HG02763 (cell line): ENCODE measurements around the gene ADM2.
"Not testable (repeated sequence)": the region's sequence is repeated elsewhere in the genome, so short reads cannot be mapped to it uniquely, and the experiment has no call there.

Source experiments
- ATAC-seq: cut with Tn5 transposase; IDR thresholded peaks from one replicate; pipeline ENCODE4 v1.9.1; 2021; ENCODE audit warnings: mild to moderate bottlenecking, moderate library complexity; ENCODE audit not compliant: unreplicated experiment

ADM2 gene

DNA sequence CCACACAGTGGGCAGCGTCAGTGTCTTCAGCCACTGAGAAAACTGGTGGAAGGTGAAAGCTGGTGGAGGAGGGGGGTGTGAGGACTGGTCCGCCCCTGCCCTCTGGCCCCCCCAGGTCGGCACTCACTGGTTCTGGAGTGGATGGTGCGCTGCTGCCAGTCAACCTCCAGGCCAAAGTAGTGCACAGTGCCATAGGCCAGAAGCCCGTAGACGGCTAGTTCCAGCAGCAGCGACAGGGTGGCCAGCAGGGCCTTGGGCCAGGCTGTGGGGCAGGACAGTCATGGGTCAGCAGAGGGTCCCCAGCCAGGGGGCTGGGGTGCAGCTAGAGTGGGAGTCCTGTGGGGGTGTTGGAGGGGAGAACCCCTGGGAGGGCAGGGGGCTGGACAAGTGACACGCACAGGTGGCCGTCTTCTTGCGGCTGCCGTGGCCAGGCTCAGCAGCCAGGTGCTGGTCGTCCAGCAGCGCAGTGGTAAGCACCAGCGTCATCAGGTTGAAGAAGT is 24.0 kb downstream of the ADM2 start:
- no peak for ATAC-seq

DNA sequence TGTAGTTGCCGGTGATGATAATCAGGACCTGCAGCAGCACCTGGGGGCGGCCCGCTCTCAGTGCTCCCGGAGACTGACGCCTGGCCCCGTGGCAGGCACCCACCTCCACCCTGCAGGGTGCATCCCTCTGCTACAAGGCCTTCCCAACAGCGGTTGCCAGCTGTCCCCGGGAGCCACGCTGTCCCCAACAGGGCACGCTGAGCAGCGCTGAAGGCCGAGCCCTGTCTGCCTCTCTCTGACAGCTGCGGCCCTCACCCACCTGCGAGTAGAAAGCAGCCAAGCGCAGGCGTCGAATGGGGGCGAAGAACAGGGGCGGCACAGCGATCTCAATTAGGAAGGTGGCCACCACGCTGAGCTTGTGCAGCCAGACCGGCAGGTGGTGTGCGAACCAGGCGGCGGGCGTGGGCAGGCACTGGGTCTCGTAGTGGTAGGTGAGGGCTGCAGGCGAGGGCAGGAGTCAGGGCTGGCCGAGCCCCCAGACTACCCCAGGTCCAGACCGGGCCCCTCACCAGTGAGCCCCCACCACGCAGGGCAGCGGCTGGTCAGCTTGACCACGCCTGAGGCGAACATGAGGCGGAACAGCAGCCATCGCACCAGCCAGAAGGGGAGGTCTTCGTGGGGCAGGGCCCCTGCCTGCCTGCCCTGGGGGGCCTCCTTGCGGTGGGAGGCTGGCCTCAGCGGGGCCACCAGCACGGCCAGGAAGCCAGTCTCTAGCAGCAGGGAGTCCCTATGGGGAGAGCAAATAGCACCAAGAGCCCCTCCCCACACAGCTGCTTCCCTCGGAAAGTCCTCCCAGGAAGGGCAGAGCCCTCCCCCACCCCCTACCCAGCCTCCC is 24.6 kb downstream of the ADM2 start:
- ATAC-seq = no peak

DNA sequence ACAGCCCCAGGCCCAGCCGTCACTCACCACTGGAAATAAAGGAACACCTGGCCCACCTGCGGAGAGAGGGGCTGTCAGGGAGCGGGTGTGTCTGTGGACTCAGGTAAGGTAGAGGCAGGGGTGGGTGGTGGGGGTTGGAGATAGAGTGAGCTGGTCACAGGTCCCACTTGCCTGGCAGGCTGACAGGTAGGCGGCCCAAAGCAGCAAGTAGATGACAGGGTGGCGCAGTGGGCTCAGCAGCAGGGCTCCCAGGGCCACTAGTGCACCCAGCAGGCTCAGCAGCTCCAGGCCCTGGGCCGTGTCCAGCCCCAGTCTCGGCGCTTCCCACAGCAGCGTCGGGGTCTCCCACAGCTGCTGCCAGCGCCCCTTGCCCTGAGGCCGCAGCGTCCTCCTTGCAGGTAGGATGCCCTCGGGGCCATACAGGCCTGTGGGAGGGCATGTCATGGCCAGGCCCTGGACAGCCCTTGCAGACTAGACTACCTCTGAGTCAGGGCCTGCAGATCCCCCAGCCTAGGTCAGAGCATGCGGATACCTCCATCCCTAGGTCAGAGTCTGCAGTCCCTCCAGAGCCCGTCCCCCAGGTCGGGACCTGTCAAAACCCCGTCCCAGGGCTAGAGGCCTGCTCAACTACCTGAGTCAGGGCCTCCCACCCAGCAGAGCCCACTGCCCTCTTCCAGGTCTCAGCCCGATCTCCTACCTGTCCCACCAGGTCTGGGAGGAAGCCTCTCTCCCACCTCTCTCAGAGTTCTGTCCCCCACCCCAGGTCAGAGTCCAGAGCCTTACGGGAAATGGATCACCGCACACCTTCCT is 25.5 kb downstream of the ADM2 start:
- ATAC-seq = peak; percentile 5

DNA sequence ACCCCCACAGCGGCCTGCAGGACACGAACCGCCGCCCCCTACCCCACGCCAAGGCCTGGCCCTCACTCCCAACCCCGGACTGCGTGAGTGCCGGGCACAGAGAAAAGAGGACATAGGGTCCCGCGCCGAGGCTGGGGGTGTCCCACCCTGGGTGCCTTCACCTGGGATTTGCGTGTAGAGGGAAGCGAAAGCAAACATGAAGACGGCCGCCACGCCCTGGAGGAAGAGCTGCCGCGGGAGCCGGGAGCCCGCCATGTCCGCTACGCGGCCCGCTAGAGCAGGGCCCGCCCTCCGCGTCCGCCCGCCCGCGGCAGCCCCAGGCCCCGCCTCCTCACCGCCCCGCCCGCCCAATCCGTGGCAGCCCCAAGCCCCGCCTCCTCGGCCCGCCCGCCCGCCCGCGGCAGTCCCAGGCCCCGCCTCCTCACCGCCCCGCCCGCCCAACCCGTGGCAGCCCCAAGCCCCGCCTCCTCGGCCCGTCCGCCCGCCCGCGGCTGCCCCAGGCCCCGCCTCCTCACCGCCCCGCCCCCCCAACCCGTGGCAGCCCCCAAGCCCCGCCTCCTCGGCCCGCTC is 26.2 kb downstream of the ADM2 start, which contains the start of gene LMF2:
Gene LMF2 (minus strand): TSS at position 282 of the 570 bp plus-strand sequence. CDS start 27 bp downstream, at position 255.
- ATAC-seq = peak; percentile 50

DNA sequence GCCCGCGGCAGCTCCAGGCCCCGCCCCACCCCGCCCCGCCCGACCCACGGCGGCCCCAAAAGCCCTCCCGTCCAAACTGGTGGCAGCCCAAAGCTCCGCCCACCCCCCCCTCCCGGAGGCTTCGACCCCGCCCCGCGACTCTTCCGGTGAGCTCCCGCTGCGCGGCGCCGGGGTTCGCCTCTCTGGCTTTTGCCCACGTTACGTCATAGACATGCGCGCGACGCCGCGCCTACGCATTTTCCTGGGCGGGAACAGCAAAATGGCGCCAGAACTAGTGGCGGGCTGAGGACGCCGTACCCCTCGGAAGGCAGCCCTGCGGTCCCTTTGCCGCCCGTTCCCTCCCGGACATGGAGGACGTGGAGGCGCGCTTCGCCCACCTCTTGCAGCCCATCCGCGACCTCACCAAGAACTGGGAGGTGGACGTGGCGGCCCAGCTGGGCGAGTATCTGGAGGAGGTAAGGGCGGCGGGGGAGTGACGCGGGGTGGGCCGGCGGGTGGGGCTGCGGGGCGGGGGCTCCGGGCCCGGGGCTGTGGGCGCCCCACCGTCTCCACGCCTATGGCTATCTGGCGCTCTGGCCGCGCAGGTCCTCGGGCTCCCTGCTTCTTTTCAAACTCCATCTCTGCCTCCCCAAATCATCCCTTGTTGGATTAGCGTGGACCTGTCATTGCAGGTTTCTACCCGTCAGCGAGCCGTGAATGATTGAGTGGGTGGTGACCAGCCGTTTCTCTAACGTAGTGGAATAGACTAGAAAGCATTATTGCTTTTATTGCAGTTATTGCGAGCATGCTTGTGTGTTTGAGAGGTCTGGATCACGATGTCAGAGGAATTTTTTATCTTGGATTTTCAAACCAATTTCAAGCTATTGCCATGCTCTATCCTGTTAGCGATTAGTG is 26.9 kb downstream of the ADM2 start, which contains the start of gene NCAPH2:
Gene NCAPH2 (plus strand): TSS at position 234 of the 894 bp plus-strand sequence. CDS start 114 bp downstream, at position 348.
- peak; percentile 73 for ATAC-seq

DNA sequence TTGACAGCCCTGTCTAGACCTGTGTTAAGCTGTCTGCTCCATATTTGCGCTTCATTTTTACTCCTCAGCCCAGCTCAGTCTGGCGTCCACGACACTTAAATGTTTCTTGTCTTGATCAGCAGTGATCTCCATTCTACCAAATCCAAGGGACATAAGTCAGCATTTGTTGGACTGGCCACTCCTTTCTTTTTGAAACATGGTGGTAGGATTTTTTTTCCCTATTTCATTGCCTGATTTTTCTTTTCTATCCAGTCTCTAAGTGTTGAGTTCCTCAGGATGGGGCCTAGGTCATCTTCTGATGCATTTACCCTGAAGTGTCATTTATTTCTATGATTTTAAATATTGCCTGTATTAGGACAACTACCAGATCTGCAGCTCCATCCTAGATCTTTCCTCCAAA is 27.6 kb downstream of the ADM2 start:
- no peak for ATAC-seq

DNA sequence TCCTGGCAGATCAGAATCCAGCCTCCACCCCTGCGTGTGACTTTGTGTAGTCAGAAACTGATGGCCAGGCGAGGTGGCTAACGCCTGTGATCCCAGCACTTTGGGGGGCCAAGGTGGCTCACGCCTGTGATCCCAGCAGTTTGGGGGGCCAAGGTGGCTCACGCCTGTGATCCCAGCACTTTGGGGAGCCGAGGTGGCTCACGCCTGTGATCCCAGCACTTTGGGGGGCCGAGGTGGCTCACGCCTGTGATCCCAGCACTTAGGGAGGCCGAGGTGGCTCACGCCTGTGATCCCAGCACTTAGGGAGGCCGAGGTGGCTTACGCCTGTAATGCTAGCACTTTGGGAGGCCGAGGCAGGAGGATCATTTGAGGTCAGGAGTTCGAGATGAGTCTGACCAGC is 31.8 kb downstream of the ADM2 start:
- no peak for ATAC-seq

DNA sequence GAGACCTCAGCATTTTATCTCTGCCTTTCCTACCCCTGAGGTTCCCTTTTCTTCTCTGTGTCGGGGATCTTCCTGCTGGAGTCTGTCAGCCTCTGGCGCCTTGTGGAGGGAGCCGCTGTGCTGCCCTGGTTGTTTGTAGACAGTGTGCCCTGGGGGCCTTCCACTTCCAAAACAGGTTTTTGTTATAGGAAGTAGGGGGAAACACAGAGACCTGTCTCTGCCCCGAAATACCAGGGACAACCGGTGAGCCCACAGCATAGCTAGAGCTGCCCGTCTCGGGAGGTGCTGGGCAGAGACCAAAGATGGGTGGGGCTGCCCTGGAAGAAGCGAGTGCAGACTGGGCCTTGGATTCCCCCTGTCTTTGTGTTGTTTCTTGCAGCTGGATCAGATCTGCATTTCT is 34.7 kb downstream of the ADM2 start:
- no peak for ATAC-seq

DNA sequence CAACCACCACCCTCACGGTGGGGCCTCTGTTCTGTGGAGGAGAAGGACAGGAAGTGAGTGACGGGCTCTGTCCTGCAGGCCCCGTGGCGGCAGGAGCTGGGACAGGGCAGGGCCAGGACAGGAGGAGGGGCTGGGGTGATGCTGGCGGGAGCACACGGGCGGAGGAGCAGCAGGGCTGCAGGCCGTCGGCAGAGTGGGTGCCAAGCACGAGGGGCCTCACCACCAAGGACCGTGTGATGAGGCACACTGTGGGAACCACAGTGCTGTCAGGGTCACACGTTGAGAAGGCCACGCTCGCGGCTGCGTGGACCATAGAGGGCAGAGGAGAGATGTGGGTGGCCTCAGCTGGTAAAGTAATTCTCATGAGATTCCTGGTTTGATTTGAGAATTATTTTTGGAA is 35.5 kb downstream of the ADM2 start:
- no peak for ATAC-seq

DNA sequence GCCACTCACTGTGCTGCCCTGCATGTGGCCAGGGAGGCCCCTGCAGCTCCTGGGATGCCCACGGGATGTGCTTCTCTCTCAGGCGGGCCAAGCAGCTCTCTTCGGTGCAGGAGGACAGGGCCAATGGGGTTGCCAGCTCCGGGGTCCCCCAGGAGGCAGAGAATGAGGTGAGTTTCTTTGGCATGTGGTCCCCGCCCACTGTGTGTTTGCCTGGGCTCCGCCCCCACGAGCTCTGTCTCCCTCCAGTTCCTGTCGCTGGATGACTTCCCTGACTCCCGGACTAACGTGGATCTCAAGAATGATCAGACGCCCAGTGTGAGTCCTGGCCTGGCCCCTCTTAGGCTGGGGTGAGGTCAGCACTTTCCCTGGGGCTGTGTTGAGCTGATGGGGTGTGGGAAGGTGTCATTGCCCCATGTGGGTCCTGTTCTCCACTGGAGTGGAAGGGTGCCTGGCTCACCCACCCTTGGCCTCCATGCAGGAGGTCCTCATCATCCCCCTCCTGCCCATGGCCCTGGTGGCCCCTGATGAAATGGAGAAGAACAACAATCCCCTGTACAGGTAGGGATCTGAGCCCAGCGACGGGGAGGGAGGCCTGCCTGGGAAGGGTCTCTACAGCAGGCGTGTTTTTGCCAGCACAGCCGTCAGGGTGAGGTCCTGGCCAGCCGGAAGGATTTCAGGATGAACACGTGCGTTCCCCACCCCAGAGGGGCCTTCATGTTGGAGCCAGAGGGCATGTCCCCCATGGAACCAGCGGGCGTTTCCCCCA is 36.3 kb downstream of the ADM2 start:
- no peak for ATAC-seq

DNA sequence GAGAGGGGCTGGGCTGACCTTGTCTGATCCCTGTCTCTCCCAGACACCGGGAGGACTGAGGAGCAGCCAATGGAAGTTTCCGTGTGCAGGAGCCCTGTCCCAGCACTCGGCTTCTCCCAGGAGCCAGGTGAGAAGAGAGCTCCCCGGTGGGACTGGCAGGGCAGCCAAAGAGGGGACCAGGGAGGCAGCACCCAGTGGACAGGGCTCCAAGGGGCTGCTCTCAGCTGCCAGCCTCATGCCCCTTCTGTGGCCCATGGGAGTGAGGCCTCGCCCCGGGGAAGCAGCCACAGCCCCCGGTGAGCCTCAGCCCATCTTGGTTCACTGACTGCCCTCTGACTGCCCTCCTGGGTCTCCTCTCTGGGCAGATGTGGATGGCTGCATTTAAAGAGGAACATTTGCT is 37.3 kb downstream of the ADM2 start:
- no peak for ATAC-seq

DNA sequence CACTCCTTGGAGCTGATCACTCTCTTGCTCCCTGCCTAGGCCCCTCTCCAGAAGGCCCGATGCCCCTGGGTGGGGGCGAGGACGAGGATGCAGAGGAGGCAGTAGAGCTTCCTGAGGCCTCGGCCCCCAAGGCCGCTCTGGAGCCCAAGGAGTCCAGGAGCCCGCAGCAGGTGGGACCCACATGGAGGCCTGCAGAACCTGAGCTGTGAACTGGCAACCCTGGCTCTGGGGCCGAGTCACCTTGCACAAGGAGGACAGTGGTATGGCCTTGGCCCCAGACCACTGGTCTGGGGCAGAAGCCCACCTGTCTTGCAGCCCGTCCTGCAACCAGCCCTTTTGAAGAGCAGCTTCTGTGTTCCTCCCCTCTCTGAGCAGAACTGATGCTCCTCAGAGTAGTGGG is 37.8 kb downstream of the ADM2 start:
- ATAC-seq = no peak

DNA sequence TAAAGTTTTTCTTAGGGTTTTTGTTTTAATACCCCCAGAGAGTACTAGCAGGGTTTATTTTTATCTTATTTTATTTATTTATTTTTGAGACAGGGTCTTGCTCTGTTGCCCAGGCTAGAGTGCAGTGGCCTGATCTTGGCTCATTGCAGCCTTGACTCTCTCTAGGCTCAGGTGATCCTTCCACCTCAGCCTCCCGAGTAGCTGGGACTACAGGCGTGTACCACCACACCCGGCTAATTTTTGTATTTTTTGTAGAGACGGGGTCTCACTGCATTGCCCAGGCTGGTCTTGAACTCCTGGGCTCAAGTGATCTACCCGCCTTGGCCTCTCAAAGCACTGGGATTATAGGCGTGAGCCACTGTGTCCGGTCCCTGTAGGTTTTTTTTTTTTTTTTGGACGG is 38.8 kb downstream of the ADM2 start:
- not testable (repeated sequence) for ATAC-seq

DNA sequence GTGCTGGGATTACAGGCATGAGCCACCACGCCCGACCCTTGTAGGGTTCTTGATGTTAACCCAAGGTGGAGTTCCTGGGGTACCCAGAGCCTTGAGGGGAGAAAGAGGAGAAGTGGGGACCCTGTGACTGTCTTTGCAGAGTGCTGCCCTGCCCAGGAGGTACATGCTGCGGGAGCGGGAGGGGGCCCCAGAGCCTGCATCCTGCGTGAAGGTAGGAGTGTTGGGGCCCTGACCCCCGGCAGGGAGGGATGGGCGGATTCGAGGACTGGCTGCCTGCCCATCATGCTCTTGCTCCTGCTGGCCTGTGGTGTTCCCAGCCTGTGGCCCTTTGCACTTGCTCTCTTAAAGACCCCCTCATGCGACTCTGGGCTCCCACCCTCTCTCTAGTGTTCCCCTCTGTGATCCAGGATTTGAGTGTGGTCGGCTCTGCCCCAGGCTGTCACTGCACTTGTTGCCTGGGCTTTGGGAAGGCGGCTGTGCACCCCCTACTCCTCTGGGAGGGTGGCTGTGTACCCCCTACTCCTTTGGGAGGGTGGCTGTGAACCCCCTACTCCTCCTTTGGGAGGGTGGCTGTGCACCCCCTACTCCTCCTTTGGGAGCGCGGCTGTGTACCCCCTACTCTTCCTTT is 39.6 kb downstream of the ADM2 start:
- no peak for ATAC-seq

DNA sequence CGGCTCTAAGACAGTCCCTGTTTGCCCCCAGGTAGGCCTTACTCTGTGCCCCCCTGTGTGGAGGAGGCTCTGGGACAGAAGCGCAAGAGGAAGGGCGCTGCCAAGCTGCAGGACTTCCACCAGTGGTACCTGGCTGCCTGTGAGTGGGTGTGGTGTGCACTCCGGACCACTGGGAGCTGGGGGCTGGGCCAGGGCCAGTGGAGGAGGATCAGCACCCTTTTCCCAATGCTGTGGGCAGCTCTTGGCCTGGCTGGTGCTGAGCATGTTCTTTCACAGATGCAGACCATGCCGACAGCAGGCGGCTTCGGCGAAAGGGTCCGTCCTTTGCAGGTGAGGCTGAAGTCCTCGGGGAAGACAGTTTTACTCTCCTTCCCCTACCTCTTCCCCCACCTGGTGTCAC is 40.4 kb downstream of the ADM2 start:
- no peak for ATAC-seq

DNA sequence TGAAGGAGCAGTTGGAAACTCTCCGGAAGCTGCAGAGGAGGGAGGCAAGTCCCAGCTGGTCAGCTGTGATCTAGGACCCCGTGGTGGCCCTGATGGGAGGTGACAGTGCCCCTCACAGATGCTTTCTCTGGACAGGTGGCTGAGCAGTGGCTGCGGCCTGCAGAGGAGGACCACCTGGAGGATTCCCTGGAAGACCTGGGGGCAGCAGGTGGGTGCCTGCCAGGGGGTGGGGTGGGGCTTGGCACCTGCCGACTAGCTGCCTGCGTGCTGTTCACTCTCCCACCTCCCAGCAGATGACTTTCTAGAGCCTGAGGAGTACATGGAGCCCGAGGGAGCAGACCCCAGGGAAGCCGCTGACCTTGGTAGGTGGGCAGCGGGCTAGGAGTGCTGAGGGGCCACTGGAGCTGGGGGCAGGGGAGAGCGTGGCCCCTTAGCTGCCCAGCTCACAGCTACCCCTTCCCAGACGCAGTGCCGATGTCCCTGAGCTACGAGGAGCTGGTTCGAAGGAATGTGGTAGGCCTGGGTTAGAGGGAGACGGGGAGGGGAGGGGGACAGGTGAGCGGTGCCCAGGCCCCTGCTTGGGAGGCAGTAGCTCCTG is 41.0 kb downstream of the ADM2 start:
- no peak for ATAC-seq

DNA sequence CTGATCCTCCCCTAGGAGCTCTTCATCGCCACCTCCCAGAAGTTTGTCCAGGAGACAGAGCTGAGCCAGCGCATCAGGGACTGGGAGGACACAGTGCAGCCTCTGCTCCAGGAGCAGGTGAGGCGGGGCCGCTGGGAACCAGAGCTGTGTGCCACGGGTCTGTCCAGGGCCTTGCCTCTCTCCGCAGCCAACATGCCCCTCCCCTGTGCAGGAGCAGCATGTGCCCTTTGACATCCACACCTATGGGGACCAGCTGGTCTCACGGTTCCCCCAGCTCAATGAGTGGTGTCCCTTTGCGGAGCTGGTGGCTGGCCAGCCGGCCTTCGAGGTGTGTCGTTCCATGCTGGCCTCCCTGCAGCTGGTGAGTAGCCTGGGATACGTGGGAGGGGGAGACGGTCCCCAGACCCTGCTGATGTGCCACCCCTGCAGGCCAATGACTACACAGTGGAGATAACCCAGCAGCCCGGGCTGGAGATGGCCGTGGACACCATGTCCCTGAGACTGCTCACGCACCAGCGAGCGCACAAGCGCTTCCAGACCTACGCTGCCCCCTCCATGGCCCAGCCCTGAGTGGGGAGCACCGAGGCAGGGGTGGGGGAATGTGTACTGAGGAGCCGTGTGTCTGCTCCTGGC is 41.6 kb downstream of the ADM2 start:
- no peak for ATAC-seq

DNA sequence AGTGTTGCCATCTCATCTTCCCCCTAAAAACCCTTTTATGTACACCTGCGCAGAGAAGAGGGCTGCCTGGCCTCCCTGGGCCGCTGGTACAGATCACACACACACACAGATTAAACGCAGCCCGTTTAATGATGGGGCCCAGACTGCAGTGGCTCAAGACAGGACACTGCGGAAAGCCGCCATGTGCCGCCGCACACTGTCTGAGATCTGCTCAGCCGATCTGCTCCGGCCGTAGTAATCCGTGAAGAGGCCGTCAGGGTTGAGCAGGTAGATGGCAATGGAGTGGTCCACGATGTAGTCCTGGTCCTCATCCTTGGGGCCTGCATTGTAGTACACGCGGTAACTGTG is 42.1 kb downstream of the ADM2 start:
- ATAC-seq = no peak
